Caki2 (cell line): ENCODE measurements around the gene MAP2K5. TPM values are rescaled to one million over a fixed set of nuclear protein-coding genes. Genes with fewer than 3 reads are reported as not detected.

Experiments used
- DNase-seq: peaks from one replicate; pipeline ENCODE4 v3.0.0-alpha.2; 2015; ENCODE audit warnings: low read depth
- in situ Hi-C: cut with HindIII; loops from 2 replicates; pipeline ENCODE4 v1.10.0; 2016; ENCODE audit warnings: low sequenced_read_pairs, low pct_unique_long_range_greater_than_20kb, mixed read lengths
- total RNA-seq: library from RNA; depleted of rRNA; stranded (reverse); fragments of >200 nt; shearing (Covaris generic); gene quantifications from 2 replicates; pipeline ENCODE4 v1.2.3, GENCODE V29; 2014; ENCODE audit warnings: low replicate concordance; rRNA removed

The MAP2K5 gene
- 1.7 and 5.4 TPM in 2 replicates for total RNA-seq

DNA sequence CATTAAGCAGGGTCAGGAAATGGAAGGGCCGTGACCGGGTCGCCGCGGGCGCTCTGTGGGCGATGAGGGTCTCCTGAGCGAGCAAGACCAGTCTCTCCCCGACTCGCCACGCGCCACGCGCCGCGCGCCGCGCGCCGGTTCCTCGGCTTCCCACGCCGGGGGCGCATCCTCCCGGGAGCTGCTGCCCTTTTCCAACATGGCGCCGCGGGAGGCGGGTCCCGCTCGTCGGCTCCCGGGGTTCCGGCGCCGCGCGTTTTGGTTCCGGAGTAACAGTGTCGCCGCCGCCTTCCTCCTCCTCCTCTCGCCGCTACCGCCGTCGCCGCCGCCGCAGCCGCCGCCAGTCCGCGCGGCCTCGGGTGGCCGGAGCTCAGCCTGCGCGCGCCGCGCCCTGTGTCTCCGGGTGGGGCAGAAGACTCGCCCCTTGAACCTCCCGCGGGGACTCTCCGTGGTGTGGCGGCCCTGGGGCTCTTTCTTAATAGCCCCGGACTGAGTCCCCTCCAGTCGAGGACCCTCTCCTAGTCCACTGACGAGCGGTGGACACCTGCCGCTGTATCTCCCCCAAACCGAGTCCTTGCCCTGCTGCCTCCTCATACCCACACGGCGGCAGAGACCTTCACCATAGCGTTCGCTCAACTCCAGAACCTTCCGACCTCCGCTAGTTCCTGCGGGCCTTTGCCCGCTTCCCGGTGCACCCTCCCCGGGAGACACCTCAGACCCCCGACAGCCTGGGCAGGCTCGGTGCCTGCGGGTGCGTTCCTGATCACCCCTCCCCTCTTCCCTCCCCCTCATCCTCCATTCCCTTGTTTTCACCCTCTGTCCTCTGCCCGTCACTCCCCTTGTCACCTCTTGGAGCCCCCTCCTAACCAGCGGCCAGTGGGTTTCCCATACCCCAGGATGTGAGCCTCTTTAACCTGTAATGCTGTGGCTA, at the start of gene MAP2K5:
Gene MAP2K5 (plus strand): TSS at position 284 of the 928 bp plus-strand sequence. CDS start 633 bp downstream, at position 917.
- DNase-seq: peak; percentile 72
- in situ Hi-C loops: no loop called here

GRCh38 chr15:67495585-67495984, 46.9 kb upstream of the MAP2K5 start:
- in situ Hi-C loops: no loop called here
- no peak for DNase-seq

- in situ Hi-C loops: no loop called here
- peak; percentile 18 for DNase-seq
Measured at GRCh38 chr15:67501177-67501835, 41.2 kb upstream of the MAP2K5 start.

- in situ Hi-C loops: no loop called here
- peak; percentile 16 for DNase-seq
Measured at GRCh38 chr15:67501836-67502461, 40.6 kb upstream of the MAP2K5 start.

- no peak for DNase-seq
- in situ Hi-C loops: no loop called here
Measured at GRCh38 chr15:67504056-67504455, 38.4 kb upstream of the MAP2K5 start.

- in situ Hi-C loops: no loop called here
- no peak for DNase-seq
Measured at GRCh38 chr15:67504796-67505195, 37.7 kb upstream of the MAP2K5 start.

DNA sequence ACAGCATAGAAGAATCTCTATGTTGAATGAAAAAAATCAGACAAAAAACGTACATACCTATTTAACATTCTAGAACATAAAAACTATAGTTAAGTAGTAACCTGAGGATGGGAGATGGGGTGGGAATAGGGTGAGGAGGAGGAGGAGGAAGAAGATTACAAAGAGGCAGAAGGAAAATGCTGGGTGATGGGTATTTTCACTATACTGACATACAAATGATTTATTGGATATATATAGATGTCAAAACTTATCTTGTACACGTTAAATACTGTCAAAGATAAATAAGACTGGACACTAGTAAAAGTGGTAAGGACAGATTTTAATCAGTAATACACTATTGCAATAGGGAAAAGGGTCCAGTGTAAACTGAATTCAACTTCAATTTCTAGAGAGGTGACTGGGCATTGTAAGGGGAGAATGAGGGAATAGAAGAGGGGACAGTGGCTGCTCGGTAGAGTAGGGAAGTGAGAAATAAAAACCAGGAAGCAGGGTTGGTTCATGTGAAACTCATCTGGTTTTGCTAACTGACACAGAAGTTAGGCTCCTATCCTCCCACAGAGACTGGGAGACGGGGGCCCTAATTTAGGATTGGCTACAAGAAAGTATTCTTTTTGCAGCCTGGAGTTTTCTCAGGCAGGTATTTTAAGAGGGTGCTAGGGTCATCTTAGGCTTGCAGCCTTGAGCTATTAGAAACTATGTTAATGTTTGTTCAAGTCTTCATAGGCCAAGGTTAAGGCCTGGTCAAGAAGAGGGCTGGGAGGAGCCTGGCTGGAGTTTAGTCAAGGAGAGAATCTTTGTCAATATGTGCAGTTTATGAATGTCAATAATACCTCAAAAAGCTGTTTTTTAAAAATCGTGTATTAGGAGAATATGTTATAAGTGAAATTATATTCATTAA, 36.6 kb upstream of the MAP2K5 start:
- no peak for DNase-seq
- in situ Hi-C loops: no loop called here

- DNase-seq: no peak
- in situ Hi-C loops: no loop called here
Measured at GRCh38 chr15:67506775-67507747, 35.4 kb upstream of the MAP2K5 start.

DNA sequence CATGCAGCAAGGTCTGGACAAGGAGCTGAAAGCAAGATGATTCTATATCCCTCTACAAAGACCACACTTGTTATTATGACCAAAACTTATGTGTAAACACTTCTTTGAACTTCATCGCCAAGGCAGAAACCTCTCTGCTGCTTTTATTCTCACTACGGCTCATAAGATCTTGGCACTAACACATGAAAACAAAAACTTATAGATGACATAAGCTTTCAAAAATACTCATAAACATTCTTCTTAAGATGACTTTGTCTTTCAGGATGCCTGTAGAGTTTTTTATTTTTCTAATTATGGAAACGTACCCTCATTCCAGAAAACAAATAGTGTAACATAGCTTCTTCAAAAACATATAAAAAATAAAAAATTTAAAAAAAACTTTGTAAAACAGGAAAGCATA, 34.1 kb upstream of the MAP2K5 start:
- no peak for DNase-seq
- in situ Hi-C loops: no loop called here

- in situ Hi-C loops: no loop called here
- no peak for DNase-seq
Measured at GRCh38 chr15:67509918-67510317, 32.6 kb upstream of the MAP2K5 start.

DNA sequence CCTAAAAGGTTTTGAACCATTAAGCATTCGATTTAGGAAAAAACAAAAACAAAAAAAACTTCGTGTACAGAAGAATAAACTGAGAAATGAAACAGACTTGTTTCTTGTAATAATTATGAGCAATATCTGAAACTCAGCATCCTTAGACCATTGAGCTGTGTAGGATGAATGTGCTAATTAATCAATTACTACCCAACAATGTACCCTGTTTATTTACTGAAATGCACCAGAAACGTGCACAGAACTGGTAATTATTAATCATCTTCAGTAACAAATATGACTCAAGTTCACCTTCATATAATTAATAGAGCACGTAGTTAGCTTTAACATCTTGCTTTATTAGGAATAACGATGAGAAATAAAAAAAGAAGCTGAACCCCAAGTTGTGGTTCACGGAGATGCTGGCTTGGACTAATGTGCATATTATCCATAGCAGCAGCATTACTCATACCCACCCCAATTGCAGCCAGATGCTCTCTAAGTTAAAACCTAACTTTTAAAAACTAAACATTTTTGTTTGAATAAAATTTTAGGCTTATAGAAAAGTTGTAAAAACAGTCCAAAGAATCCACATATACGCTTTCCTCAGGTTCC, 31.8 kb upstream of the MAP2K5 start:
- in situ Hi-C loops: no loop called here
- no peak for DNase-seq

- no peak for DNase-seq
- in situ Hi-C loops: no loop called here
Measured at GRCh38 chr15:67511606-67512005, 30.9 kb upstream of the MAP2K5 start.

DNA sequence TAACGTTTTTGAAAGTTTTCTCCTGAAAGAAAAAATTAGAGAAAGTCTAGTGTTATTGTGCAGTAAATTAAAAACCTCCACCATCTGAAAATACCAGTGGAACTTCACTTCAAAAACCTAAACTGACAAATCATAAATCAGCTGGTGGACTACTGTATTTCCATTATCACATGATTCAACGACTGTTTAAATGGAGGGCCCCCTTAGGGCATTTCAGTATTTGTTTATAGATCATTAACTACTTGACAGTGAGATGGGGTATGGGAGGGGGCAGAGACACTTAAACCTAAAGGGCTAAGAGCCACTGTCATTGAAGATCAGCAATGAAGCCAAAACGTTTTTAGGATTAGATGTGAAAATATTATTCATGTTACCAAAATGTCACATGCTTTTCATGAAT, 30.4 kb upstream of the MAP2K5 start:
- in situ Hi-C loops: no loop called here
- DNase-seq: no peak

- DNase-seq: no peak
- in situ Hi-C loops: no loop called here
Measured at GRCh38 chr15:67512933-67513714, 29.4 kb upstream of the MAP2K5 start.

DNA sequence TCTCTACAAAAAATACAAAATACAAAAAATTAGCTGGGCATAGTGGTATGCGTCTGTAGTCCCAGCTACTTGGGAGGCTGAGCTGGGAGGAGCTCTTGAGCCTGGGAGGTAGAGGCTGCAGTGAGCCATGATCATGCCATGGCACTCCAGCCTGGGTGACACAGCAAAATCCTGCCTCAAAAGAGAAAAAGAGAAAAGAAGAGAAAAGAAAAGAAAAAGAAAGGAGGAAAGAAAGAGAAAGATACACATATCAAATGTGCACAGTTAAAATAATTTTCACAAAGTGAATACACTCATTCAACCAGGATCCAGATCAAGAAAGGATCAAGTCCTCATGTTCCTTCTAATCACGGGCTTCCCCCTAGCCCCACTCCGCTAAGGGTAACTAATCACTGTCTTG, 27.4 kb upstream of the MAP2K5 start:
- no peak for DNase-seq
- in situ Hi-C loops: no loop called here

GRCh38 chr15:67515557-67515956, 26.9 kb upstream of the MAP2K5 start:
- in situ Hi-C loops: no loop called here
- DNase-seq: no peak
